Measurements from ENCODE around the gene LDHD. TPM values are rescaled to one million over a fixed set of nuclear protein-coding genes. Genes with fewer than 3 reads are reported as not detected.

LDHD gene
- total and polyA plus RNA-seq, 9 of the 15 experiments (the other 6 are each of a cell fraction or from before 2014, with no cell fraction given) = 0.19 to 0.86 (median 0.54) TPM; not detected in 3

- TF ChIP-seq ZBTB11 (CRISPR knock-in tag; IDR thresholded peaks at IDR 0.05) (peak in 1 of 3 experiments; percentile 56; a peak in 1 of 6 replicates), XRCC5 (IDR thresholded peaks at IDR 0.05; ENCODE audit: low read depth, low read length) (peak; percentile 76; the same call in 1 of the 2 replicates), DEAF1 (CRISPR knock-in tag; IDR thresholded peaks at IDR 0.05) (no peak), ZSCAN32 (CRISPR knock-in tag; IDR thresholded peaks at IDR 0.05) (no peak), MEIS2 (IDR thresholded peaks at IDR 0.05; ENCODE audit: partially characterized antibody) (peak; percentile 66), CLOCK (CRISPR knock-in tag; IDR thresholded peaks at IDR 0.05; ENCODE audit: borderline replicate concordance) (no peak), NELFE (IDR thresholded peaks at IDR 0.05; ENCODE audit: insufficient read depth, insufficient read length) (no peak)
Measured at GRCh38 chr16:75148311-75149195, 32.0 kb upstream of the LDHD start, which contains the start of gene ZFP1 (continued).
